Activated CD4-positive, alpha-beta T cell treated with anti-CD3 and anti-CD28 coated beads, Interleukin-2, Interleukin-4, amounts not matched to agents 100 ng/mL and 50 ng/mL, durations not matched to agents 16 hours and 8 hours (primary cell): ENCODE data around the gene PHF8.

Experiments used
- DNase-seq: peaks from one replicate; pipeline ENCODE4 v3.0.0-alpha.2; 2020; ENCODE audit warnings: low spot score

PHF8 gene

DNA sequence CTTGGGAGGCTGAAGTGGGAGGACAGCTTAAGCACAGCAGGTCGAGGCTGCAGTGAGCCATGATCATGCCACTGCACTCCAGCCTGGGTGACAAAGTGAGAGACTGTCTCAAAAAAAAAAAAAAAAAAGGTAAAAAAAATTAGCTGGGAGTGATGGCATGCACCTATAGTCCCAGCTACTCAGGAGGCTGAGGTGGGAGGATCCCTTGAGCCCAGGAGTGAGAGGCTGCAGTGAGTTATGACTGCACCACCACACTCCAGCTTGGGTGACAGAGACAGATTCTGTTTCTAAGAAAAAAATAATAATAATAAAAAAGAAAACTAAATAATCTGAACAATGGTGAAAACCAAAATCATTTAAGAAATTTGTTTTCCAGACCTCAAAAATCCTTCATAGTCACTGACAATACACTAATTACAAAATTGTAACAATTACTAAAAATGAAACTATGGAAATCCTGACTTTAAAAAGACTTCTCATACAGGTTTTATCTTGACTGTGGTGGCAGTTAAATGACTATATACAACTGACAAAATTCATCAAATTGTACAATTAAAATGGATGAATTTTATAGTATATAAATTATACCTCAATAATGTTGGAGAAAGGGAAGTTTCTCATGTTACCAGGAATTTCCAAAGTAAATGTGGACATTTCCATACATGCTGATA, 31.3 kb downstream of the PHF8 start:
- no peak for DNase-seq

DNA sequence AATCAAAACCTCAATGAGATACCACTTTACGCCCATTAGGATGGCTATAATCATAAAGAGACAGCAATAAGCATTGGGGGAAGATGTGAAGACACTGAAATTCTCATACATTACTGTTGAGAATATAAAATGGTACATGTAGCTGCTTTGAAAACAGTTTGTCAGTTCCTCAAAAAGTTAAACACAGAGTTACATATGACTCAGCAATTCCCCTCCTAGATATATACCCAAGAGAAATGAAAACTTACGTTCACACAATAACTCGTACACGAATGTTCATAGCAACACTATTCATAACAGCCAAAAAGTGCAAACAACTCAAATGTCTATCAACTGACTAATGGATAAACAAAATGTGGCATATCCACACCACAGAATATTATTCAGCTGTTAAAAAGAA, 36.6 kb downstream of the PHF8 start:
- no peak for DNase-seq

DNA sequence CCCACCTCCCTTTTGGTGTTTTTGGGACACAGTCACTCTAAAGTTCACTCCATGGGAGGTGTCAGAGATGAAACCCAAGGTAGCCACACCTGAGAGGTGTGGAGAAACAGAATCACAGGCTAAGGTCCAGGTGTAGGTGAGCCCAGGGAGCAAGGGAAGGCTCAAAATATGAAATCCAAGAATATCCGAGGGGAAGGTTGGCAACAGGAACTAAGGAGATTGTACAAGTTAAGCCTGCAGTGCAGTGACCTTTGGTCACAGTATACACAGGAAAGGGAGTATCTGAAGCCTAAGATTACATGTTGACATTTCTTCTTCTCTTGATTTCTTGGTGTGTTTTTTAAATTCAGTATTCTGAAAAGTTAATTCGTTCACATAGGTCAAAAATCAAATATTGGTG, 46.5 kb downstream of the PHF8 start:
- DNase-seq: no peak

DNA sequence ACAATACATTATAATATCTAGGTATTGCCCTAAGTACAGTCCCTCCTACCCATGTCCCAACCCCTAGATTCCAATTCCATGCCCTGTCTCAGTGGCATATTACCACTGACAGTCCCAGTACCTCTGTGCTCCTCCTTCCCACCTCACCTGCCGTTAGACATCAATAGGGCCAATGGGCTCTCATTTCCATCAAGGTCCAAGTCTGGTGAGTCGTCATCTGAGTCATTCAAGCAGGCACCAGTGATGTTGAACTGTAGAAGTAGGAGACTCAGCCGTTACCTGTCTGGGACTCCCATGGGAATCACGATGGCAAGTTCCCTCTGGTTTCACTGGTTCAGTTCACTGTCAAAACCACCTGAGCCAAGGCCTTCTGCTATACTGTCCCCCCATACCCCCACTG, 51.7 kb downstream of the PHF8 start:
- no peak for DNase-seq

DNA sequence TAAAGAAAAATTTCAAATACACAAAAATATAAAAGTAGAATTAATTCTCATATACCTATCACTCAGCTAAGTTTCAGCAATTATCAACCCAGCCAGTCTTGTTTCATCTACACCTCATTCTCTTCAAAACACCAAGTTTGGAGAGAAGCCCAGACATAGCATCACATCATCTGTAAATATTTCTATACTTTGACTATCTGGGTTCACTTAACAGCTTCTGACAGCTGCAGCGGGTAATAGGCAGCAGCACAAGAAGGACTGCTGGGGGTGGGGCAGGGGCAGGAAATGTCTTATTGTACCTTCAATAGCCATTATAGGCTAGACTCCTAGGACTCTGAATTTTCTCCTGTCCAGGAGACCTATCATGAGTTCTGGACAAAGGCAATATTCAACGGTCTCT, 54.1 kb downstream of the PHF8 start:
- no peak for DNase-seq

DNA sequence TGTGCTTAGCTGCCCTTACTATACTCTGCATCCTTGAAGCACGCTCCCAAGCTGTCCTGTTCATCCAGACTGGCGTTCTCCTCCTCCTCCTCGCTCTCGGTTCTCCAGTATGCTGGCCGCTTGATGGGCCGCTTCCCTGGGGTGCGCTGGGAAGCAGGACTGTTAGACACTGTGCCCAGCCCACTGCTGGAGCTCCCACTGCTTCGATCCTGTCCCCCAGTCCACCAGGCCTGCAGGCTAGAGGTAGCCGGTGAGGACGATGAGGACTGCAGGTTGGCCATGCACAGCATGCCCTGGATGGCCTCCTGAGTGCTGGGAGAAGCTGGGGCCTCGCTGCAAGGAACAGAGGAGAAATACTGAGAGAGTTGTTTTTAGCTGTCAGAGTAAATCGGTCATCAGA, 59.4 kb downstream of the PHF8 start:
- DNase-seq: no peak

DNA sequence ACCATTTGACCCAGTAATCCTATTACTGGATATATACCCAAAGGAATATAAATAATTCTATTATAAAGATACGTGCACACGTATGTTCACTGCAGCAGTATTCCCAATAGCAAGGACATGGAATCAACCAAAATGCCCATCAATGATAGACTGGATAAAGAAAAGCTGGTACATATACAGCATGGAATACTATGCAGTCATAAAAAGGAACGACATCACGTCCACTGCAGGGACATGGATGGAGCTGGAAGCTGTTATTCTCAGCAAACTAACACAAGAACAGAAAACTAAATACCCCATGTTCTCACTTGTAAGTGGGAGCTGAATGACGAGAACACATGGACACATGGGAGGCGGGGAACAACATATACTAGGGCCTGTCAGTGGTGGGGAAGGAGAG, 69.7 kb downstream of the PHF8 start:
- DNase-seq: no peak

DNA sequence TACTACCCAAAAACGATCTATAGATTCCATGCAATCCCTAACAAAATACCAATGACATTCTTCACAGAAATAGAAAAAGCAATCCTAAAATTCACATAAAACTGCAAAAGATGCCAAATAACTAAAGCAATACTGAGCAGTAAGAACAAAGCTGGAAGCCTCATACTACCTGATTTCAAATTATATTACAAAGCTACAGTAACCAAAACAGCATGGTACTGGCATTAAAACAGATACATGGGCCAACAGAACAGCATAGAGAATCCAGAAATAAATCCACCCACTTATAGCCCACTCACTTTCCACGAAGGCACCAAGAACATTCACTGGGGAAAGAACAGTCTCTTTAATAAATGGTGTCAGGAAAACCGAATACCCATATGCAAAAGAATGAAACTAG, 74.7 kb downstream of the PHF8 start:
- no peak for DNase-seq

DNA sequence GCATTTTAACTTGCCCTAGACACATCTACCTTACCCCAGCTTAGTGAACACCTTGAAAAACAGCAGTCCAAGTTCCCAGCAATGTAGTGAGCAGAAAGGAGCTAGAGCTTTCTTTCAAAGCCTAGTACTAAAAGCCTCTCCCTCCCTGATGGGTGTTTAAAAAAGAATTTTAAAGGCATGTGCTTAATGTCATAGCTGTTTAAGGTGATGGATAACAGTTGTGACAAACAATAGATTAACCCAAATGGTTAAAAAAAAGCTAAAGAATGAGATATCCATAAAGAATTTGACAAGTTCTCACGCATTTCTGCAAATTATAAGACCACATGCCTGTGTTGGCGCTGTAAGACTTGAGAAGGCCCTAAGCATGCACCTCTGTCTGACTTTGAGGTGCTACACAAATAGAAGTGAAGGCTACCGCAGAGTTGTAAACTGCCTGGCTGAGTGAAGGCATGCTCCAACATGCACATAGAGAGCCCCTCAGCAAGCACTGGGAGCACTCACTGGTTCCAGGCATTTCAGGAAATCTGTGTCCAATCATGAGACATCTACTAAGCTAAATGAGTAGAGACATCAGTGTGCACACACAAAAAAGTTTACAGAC, 94.0 kb downstream of the PHF8 start:
- no peak for DNase-seq

DNA sequence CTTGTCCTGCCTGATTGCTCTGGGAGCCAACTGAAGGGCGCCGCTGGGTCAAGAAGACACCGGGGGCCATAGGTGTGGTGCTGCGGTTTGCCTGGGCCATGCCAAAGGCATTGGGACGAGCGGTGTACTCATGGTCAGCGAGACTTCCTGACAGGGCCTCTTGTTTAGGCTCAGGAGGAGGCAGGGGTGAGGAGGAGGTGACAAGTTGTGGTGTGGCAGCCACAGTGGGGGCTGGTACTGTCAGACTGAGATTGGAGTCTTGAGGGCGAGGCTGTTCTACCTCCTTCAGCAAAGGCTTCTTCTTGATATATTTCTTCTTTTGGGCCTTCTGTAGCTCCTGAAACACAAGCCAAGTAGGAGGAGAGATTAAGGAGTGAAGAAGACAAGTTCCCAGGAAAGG, 104.1 kb downstream of the PHF8 start:
- DNase-seq: no peak

DNA sequence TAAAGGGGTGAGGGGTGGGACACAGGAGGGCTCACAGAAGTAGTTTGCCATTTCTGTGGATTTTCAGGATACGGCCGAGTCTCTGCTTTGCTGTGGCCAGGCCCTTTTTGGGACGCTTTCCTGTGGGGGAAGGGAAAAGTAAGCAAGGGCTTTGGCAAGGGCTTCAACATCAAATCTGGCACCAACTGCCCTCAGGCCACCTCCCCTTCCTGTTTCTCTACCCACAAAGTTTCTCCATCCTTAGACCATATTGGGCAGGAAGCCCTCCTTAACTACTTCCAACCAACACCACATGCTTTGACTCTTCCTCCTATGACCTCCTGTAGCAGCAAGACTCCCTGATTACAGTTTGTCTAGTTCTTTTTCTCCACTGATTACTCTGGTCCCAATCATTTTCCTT, 105.1 kb downstream of the PHF8 start:
- DNase-seq: no peak

DNA sequence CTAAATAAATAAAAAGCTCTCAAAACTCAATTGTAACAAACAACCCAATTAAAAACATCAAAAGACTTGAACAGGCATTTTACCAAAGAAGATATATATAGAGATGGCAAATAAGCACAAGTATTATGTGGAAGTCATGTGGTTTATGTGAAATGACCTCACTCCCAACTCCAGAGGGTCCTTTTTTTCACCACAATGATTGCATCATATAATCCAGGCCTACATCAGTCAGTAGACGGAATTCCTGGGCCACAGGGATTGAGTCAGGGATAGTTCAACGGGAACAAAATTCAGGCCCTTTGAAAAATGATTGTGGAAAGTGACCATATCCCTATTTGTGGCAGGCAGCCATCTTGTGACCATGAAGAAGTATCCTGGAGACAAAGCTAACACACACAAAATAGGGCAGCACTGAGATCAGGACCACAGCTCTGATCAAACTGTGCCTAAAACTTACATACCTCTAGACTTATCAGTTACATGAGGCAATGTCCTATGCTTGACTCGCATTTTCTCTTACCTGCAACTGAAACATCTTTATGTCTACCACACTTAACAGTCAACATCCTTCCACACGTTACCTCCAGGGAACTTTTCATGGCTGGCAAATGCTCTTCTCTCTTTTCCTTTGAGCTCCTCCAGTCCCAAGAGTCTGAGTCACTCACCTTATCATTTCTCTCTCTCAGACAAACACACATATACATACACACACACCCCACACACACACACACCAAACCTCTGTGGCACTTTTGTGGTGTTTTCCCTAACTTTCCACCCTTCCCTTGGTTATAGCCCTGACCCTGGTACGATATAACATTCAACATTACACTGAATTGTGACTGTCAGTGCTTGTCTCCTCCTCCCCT, 113.5 kb downstream of the PHF8 start:
- no peak for DNase-seq

DNA sequence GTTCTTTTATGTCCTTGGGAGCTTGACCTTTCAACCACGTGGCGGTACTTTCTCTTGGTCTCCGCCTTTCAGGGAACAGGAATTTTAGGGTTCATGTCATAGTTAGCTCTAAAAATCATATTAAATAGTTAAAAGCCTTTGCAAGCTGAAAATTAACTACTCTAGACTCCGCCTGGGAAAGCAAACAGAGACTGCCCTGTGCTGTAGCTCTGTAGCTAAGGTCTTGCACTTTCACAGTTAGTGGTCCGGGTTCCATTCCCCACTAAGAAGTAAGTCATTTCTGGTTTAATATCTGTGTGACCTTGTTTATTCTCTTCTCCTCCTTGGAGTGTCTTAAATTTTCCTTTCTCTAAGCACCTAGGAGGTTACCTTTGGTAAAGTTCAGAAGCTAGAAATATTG, 118.2 kb downstream of the PHF8 start:
- no peak for DNase-seq

DNA sequence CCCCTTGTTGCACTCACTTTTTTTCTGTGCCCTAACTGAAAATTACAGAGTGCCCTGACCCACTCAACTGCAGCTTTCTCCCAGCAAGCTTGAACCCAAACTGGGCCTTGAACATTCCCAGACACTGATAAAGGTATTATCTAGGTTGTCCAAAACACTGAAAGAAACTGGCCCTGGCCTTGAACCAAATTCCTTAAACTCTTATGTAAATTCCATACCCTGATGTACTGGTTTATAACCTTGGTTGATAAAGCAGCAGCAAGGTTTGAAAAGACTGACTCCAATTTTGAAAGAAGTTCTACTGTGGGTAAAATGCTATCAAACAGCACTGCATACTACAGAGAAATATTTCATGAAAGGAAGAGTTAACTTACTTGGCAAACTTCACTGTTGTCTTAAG, 125.6 kb downstream of the PHF8 start:
- DNase-seq: no peak

DNA sequence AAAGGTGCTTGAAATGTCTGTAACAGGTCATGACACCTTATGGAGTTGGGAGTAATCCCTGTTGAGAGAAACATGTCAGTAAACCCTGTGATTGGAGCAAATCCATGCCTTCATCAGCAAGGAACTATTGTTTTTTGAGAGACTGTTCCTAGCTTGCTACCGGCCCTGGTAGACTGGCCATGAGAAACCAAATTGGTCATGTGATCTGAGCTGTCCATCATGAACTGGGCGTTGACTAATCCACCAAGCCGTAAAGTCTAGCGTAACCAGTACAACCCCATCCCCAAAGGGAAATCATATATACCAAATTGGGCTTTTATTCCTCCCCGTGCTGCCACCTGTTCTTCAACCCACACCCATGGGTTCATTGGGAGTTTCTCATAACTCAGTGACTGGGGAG, 143.7 kb downstream of the PHF8 start:
- no peak for DNase-seq

DNA sequence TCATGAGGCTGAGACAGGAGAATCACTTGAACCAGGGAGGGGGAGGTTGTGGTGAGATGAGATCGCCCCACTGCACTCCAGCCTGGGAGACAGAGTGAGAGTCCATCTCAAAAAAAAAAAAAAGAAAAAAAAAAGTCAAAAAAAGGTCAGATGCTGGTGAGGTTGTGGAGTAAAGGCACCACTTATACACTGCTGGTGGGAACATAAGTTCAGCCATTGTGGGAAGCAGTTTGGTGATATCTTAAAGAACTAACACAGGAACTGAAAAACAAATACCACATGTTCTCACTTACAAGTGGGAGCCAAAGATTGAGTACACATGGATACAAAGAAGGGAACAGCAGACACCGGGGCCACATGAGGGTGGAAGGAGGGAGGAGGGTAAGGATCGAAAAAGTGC, 149.0 kb downstream of the PHF8 start:
- DNase-seq: no peak
